AG04450 (cell line): ENCODE measurements around the gene CTBP2. TPM values are rescaled to one million over a fixed set of nuclear protein-coding genes. Genes with fewer than 3 reads are reported as not detected.

Experiments used
- CTCF ChIA-PET: fragments of 300-600, 350-600 bp; formaldehyde crosslinking; extraction: SDS; loops from one replicate; lab custom pipeline; 2022; ENCODE audit warnings: antibody characterized with exemption, inconsistent platforms; lab: Charles Lee
- POLR2A ChIA-PET: fragments of 350-600 bp; formaldehyde crosslinking; extraction: SDS; loops from one replicate; lab custom pipeline; 2021; ENCODE audit warnings: antibody characterized with exemption, inconsistent platforms; lab: Yijun Ruan, JAX
- DNase-seq: peaks from one replicate; pipeline ENCODE4 v3.0.0-alpha.2; 2011; ENCODE audit warnings: low read depth, low spot score
- H3K27ac ChIP-seq: one replicate; pipeline ENCODE4 v1.5.1; 2012; ENCODE audit warnings: low read depth, low read length, control low read depth
- H3K27me3 ChIP-seq: one replicate; pipeline ENCODE4 v1.6.0; 2012; ENCODE audit warnings: low read length; ENCODE audit not compliant: control insufficient read depth, insufficient read depth
- H3K4me3 ChIP-seq: 2 replicates; pipeline ENCODE4 v1.5.1; 2011; ENCODE audit warnings: mild to moderate bottlenecking, low read depth, low read length, control low read depth
- H3K9me3 ChIP-seq: 2 replicates; pipeline ENCODE4 v1.5.1; 2012; ENCODE audit warnings: low read length; ENCODE audit not compliant: control insufficient read depth, insufficient read depth
- CTCF ChIP-seq: IDR thresholded peaks from 2 replicates; pipeline ENCODE4 v1.5.1; 2011; ENCODE audit warnings: low read depth, low read length, control low read depth, inconsistent platforms
- polyA plus RNA-seq: library from polyadenylated mRNA; depleted of rRNA; stranded (reverse); fragments of >200 nt; gene quantifications from 2 replicates; pipeline ENCODE4 v1.2.3, GENCODE V29; 2011

The CTBP2 gene
- polyA plus RNA-seq, 1 experiment = 52.5 TPM

- TF ChIP-seq CTCF = no peak
- ChIA-PET POLR2A (no interaction called here), CTCF (interaction anchor here (1.0 kb wide), 1 partner anchor 13 kb away, joined by 3 read pairs; no protein-coding TSS in a partner anchor)
- no peaks in the 10 kb centered on the region for H3K27me3 ChIP-seq
- no peak overlapping the region for H3K4me3 ChIP-seq
- DNase-seq = no peak
- no peaks in the 10 kb centered on the region; the same call in 1 of the 2 replicates for H3K9me3 ChIP-seq
- H3K27ac ChIP-seq = no peak overlapping the region
These were observed 154.8 kb downstream of the CTBP2 start for GRCh38 chr10:125005312-125006187.

- ChIA-PET POLR2A (no interaction called here), CTCF (no interaction called here)
- TF ChIP-seq CTCF = no peak
- no peak overlapping the region for H3K27ac ChIP-seq
- no peaks in the 10 kb centered on the region; the same call in 1 of the 2 replicates for H3K9me3 ChIP-seq
- H3K4me3 ChIP-seq = no peak overlapping the region
- H3K27me3 ChIP-seq = no peaks in the 10 kb centered on the region
- DNase-seq = no peak
These were observed 155.6 kb downstream of the CTBP2 start for GRCh38 chr10:125004571-125005311.

GRCh38 chr10:125003901-125004467 lies 156.4 kb downstream of the CTBP2 start:
- ChIA-PET CTCF (no interaction called here), POLR2A (no interaction called here)
- Histone ChIP-seq H3K4me3 (no peak overlapping the region), H3K27ac (no peak overlapping the region), H3K27me3 (no peaks in the 10 kb centered on the region), H3K9me3 (no peaks in the 10 kb centered on the region; the same call in 1 of the 2 replicates)
- no peak for DNase-seq
- TF ChIP-seq CTCF = no peak

- ChIA-PET CTCF (no interaction called here), POLR2A (no interaction called here)
- Histone ChIP-seq H3K27ac (no peak overlapping the region), H3K27me3 (no peaks in the 10 kb centered on the region), H3K4me3 (no peak overlapping the region), H3K9me3 (no peaks in the 10 kb centered on the region; the same call in 1 of the 2 replicates)
- no peak; the same call in 1 of the 2 replicates for TF ChIP-seq CTCF
- no peak for DNase-seq
These were observed 157.0 kb downstream of the CTBP2 start for GRCh38 chr10:125003146-125003900.
